PFSK-1 (cell line): ENCODE results near the gene ZNF407.

Experiments
- FOXP2 ChIP-seq: optimal IDR thresholded peaks from 2 replicates; pipeline ENCODE3; 2011; ENCODE audit warnings: borderline replicate concordance, control low read depth, inconsistent platforms; ENCODE audit not compliant: insufficient read depth; ENCODE audit errors: extremely low read length, extremely low read depth
- POLR2AphosphoS5 ChIP-seq: IDR thresholded peaks from 2 replicates; pipeline ENCODE4 v1.6.1; 2012; ENCODE audit warnings: low read depth, mild to moderate bottlenecking, control low read depth, low read length, moderate library complexity
- REST ChIP-seq, 2 experiments: IDR thresholded peaks; 2 replicates each; pipeline versions ENCODE4 v1.6.1 to v1.8.0; 2011 to 2012; ENCODE audit warnings: low read depth in 2 of 2, low read length in 2 of 2, control low read depth in 1 of 2, inconsistent platforms in 1 of 2, mild to moderate bottlenecking in 1 of 2, moderate library complexity in 1 of 2; ENCODE audit not compliant: insufficient read depth in 1 of 2
- SIN3A ChIP-seq: IDR thresholded peaks from 2 replicates; pipeline ENCODE4 v1.6.1; 2012; ENCODE audit warnings: mild to moderate bottlenecking, low read length, moderate library complexity, borderline replicate concordance; ENCODE audit not compliant: insufficient read depth
- TAF1 ChIP-seq: IDR thresholded peaks from 2 replicates; pipeline ENCODE4 v1.6.1; 2012; ENCODE audit warnings: low read length, control low read depth, borderline replicate concordance; ENCODE audit not compliant: insufficient read depth

The ZNF407 gene

GRCh38 chr18:75108579-75109318, 511.1 kb downstream of the ZNF407 start:
- no peak for TF ChIP-seq FOXP2
- no peak for TF ChIP-seq SIN3A
- no peak for TF ChIP-seq REST (IDR thresholded peaks at IDR 0.05; ENCODE audit: insufficient read depth in 1 of 2, low read depth in 2 of 2, low read length in 2 of 2)

DNA sequence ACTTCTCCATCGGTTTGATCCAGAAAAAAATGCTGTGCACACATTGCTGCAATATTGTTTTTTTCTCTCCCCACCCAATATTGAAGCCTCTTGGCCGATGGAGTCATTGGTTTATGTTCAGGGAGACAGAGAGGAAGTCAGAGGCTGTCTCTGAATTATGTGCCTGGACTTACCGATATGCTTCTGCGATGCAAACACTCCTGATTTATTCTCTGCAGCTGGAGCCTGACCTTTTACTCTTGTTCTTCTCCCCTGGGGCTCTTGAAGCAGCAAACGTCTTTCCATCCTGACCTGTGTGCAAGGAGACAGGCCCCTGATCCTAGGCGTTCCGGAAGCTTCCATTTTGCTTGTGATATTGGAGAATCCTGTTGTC, 511.6 kb downstream of the ZNF407 start:
- TF ChIP-seq SIN3A (no peak), TAF1 (no peak), POLR2AphosphoS5 (no peak), REST (IDR thresholded peaks at IDR 0.05; ENCODE audit: insufficient read depth in 1 of 2, low read depth in 2 of 2, low read length in 2 of 2) (no peak), FOXP2 (no peak)

GRCh38 chr18:75109819-75110218, 512.1 kb downstream of the ZNF407 start:
- TF ChIP-seq REST (IDR thresholded peaks at IDR 0.05; ENCODE audit: insufficient read depth in 1 of 2, low read depth in 2 of 2, low read length in 2 of 2) (no peak), SIN3A (no peak), POLR2AphosphoS5 (no peak), TAF1 (no peak), FOXP2 (no peak)

DNA sequence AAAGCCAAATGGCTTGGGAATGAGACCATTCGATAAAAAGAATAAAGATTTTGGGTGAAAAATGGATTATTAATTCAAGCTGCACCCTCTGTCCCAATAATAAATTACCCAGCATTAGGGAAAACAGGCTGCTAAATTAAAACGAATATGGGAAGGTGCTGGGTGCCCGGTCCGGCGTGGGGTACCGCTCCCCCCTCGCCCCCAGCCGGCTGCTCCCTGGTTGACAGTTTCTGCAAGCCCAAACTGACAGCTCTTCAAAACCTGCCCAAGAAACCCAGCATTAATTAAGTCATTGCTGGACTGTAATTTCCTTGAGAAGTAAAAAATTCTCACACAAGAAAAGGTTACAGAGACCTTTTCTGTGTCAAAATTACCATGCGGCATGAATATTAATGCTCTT, 512.6 kb downstream of the ZNF407 start:
- no peak for TF ChIP-seq REST (IDR thresholded peaks at IDR 0.05; ENCODE audit: insufficient read depth in 1 of 2, low read depth in 2 of 2, low read length in 2 of 2)
- TF ChIP-seq POLR2AphosphoS5 = no peak
- TF ChIP-seq FOXP2 = no peak
- TF ChIP-seq TAF1 = no peak
- TF ChIP-seq SIN3A = no peak

DNA sequence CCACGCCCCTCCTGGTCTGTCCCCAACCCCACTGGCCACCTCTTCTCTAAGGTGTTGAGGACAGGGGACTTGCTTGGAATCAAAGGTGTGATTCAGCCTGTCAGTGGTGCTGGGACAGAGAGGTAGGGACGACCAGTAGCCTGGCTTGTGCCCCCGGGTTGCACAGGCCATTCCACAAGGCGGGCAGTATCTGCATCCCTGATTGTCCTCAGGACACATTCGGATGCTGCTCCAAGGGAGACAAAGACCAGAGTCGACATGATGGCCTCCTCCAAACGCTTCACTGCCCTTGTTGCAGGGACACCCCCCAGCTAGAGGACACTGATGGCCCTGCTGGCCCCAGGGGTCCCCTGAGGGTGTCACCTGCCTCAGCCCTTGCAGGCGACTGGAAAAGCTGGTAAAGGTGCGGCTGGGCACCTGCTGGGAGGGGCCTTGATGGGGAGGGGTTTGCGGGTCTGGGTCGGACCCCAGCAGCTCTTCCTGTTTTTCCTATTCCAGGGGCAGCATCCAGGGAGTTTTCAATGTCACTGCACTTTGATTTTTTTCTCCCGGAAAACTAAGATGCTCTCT, 513.3 kb downstream of the ZNF407 start:
- TF ChIP-seq POLR2AphosphoS5 (no peak), SIN3A (no peak), REST (IDR thresholded peaks at IDR 0.05; ENCODE audit: insufficient read depth in 1 of 2, low read depth in 2 of 2, low read length in 2 of 2) (no peak), FOXP2 (no peak), TAF1 (no peak)
